MM.1S (cell line): ENCODE results near the gene SH3GL3.

Experiments used
- DNase-seq: peaks from one replicate; pipeline ENCODE4 v3.0.0-alpha.2; 2015
- H2AFZ ChIP-seq: fragments of 300-600 bp; sonication (generic); 2 replicates; pipeline ENCODE4 v1.6.0; 2016; ENCODE audit warnings: antibody characterized with exemption, low read length
- H3F3A ChIP-seq: fragments of 300-600 bp; sonication (generic); 2 replicates; pipeline ENCODE4 v1.6.1; 2016; ENCODE audit warnings: mild to moderate bottlenecking, antibody characterized with exemption, low read length, moderate library complexity, mixed read lengths; ENCODE audit not compliant: insufficient read depth
- H3K27ac ChIP-seq: fragments of 300-600 bp; sonication (generic); 2 replicates; pipeline ENCODE4 v1.5.1; 2016; ENCODE audit warnings: mild to moderate bottlenecking, low read length
- H3K27me3 ChIP-seq: fragments of 300-600 bp; sonication (generic); replicated peaks from 2 replicates; pipeline ENCODE4 v1.6.0; 2016; ENCODE audit warnings: low read length; ENCODE audit not compliant: insufficient read depth
- H3K36me3 ChIP-seq: fragments of 300-600 bp; sonication (generic); replicated peaks from 2 replicates; pipeline ENCODE4 v1.6.1; 2016; ENCODE audit warnings: mild to moderate bottlenecking, low read length, mixed read lengths; ENCODE audit not compliant: insufficient read depth
- H3K4me1 ChIP-seq: fragments of 300-600 bp; sonication (generic); 2 replicates; pipeline ENCODE4 v1.6.1; 2016; ENCODE audit warnings: low read length, mixed read lengths
- H3K4me2 ChIP-seq: fragments of 300-600 bp; sonication (generic); 2 replicates; pipeline ENCODE4 v1.6.0; 2016; ENCODE audit warnings: low read depth, low read length
- H3K4me3 ChIP-seq: fragments of 300-600 bp; sonication (generic); 2 replicates; pipeline ENCODE4 v1.5.1; 2016; ENCODE audit warnings: low read length, mixed read lengths
- H3K79me2 ChIP-seq: fragments of 300-600 bp; sonication (generic); 2 replicates; pipeline ENCODE4 v1.6.1; 2016; ENCODE audit warnings: mixed run types, low read length, mixed read lengths
- H3K9ac ChIP-seq: fragments of 300-600 bp; sonication (generic); 2 replicates; pipeline ENCODE4 v1.6.1; 2016; ENCODE audit warnings: low read length, mixed read lengths
- H3K9me2 ChIP-seq: fragments of 300-600 bp; sonication (generic); replicated peaks from 2 replicates; pipeline ENCODE4 v1.6.1; 2016; ENCODE audit warnings: mild to moderate bottlenecking, low read length, mixed read lengths; ENCODE audit not compliant: insufficient read depth
- H3K9me3 ChIP-seq: fragments of 300-600 bp; sonication (generic); replicated peaks from 2 replicates; pipeline ENCODE4 v1.6.1; 2016; ENCODE audit warnings: mild to moderate bottlenecking, low read length, mixed read lengths; ENCODE audit not compliant: insufficient read depth
- H4K20me1 ChIP-seq: fragments of 300-600 bp; sonication (generic); 2 replicates; pipeline ENCODE4 v1.6.1; 2016; ENCODE audit warnings: mild to moderate bottlenecking, low read length, moderate library complexity, mixed read lengths; ENCODE audit not compliant: insufficient read depth
- CTCF ChIP-seq: fragments of 300-600 bp; sonication (generic); IDR thresholded peaks from 2 replicates; pipeline ENCODE4 v1.5.1; 2016; ENCODE audit warnings: antibody characterized with exemption, low read length, mixed read lengths
- EZH2 ChIP-seq: fragments of 300-600 bp; sonication (generic); optimal IDR thresholded peaks from 2 replicates; pipeline ENCODE3; 2017; ENCODE audit warnings: low read depth, mild to moderate bottlenecking, antibody characterized with exemption, low read length, mixed read lengths
- EZH2phosphoT487 ChIP-seq: fragments of 300-600 bp; sonication (generic); IDR thresholded peaks from 2 replicates; pipeline ENCODE4 v1.6.1; 2018; ENCODE audit warnings: antibody characterized with exemption, low read length

SH3GL3 gene

DNA sequence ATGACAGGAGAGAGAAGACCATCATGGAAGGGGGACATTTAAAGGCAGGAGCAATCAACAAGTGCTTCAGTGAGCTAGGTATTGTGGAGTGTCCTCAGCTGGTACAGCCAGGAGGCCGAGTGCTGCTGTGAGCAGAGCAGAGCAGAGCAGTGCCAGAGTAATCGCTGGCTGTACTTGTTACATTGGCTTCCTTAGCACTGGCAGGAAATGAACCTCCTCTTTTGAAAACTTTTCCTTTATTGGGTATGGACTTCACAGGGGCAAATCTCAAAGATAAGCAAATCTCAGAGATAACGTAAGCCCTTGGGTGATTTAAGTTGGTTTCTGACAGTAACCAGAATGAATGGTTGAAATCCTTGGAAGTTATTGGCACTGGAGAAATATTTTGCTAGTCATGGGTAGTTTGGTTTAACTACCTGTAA lies 2.1 kb downstream of the SH3GL3 start:
- no peaks in the 10 kb centered on the region for H3F3A ChIP-seq
- DNase-seq, result no peak
- TF ChIP-seq CTCF (no peak), EZH2phosphoT487 (no peak), EZH2 (no peak)

GRCh38 chr15:83449937-83450506 lies 2.9 kb downstream of the SH3GL3 start:
- no peak overlapping the region for H2AFZ ChIP-seq

More for the DNA sequence above, 2.1 kb downstream of the SH3GL3 start:
- no peaks in the 10 kb centered on the region for H4K20me1 ChIP-seq
- no peak overlapping the region for H3K9ac ChIP-seq
- no peak overlapping the region for H2AFZ ChIP-seq
- no peaks in the 10 kb centered on the region for H3K79me2 ChIP-seq
- H3K27ac ChIP-seq, result no peak overlapping the region
- H3K4me3 ChIP-seq, result no peak overlapping the region
- H3K9me2 ChIP-seq, result no peaks in the 10 kb centered on the region
- H3K27me3 ChIP-seq, result no peaks in the 10 kb centered on the region
- H3K4me1 ChIP-seq, result no peaks in the 10 kb centered on the region
- no peak overlapping the region for H3K4me2 ChIP-seq
- H3K36me3 ChIP-seq, result no peaks in the 10 kb centered on the region
- H3K9me3 ChIP-seq, result no peaks in the 10 kb centered on the region

DNA sequence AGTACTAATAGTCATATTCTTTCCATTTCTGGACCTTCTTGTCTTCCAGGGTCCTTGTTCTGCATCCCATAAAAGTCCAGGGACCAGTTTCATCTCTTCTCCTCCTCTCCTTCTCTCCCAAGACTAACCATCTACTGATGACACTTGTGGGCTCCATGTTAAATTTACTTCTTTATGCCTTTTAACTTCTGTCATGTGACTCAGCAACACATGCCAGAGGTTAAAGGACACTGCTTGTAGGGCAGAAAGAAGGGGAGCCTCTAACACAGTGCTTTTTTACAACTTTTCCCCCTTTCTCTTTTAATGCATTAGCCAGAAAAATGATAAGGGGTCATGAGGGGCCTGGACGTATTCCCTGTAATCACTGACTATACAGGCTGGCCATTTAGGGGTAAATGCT lies 10.0 kb downstream of the SH3GL3 start:
- Histone ChIP-seq H3K9me2 (no peaks in the 10 kb centered on the region), H3K9me3 (no peaks in the 10 kb centered on the region), H3K4me1 (no peaks in the 10 kb centered on the region), H3K36me3 (no peaks in the 10 kb centered on the region), H3K4me2 (no peak overlapping the region), H4K20me1 (no peaks in the 10 kb centered on the region), H3K4me3 (no peak overlapping the region), H3K27ac (no peak overlapping the region), H3K79me2 (no peaks in the 10 kb centered on the region), H3F3A (no peaks in the 10 kb centered on the region), H3K27me3 (no peaks in the 10 kb centered on the region), H2AFZ (no peak overlapping the region), H3K9ac (no peak overlapping the region)
- DNase-seq, result no peak
- TF ChIP-seq EZH2phosphoT487, result no peak
- no peak for TF ChIP-seq EZH2

More at GRCh38 chr15:83449937-83450506, 2.9 kb downstream of the SH3GL3 start:
- H3K27me3 ChIP-seq, result no peaks in the 10 kb centered on the region
- no peaks in the 10 kb centered on the region for H3F3A ChIP-seq
- DNase-seq, result no peak
- no peak overlapping the region for H3K4me3 ChIP-seq
- H3K4me2 ChIP-seq, result no peak overlapping the region
- H3K9ac ChIP-seq, result no peak overlapping the region
- no peaks in the 10 kb centered on the region for H3K4me1 ChIP-seq
- H4K20me1 ChIP-seq, result no peaks in the 10 kb centered on the region
- no peak overlapping the region for H3K27ac ChIP-seq
- H3K79me2 ChIP-seq, result no peaks in the 10 kb centered on the region
- H3K9me2 ChIP-seq, result no peaks in the 10 kb centered on the region
- H3K9me3 ChIP-seq, result no peaks in the 10 kb centered on the region
- H3K36me3 ChIP-seq, result no peaks in the 10 kb centered on the region
- TF ChIP-seq CTCF (no peak), EZH2 (no peak), EZH2phosphoT487 (no peak)

DNA sequence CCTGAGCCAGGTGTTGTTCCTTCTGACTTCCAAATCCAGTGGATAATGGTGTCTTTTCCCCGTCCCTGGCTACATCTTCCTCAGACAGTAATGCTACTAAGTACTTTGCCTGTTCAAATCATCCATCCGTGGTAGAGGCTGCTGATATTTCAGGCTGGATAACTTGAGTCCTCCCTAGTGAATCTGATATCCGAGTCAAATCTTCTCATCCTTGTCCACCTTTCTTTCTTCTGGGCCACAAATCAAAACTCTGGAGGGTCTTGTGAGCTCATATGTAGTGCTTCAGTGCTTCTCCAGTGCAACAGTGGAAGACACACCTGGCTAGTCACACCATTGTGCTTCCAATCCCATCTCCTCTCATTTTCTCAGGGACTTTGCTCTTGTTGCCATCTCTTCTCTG lies 11.2 kb downstream of the SH3GL3 start:
- Histone ChIP-seq H3K9ac (no peak overlapping the region), H4K20me1 (no peaks in the 10 kb centered on the region), H3K9me2 (no peaks in the 10 kb centered on the region), H3K79me2 (no peaks in the 10 kb centered on the region), H3K4me2 (no peak overlapping the region), H3K4me3 (no peak overlapping the region), H3K4me1 (no peaks in the 10 kb centered on the region), H3K9me3 (no peaks in the 10 kb centered on the region), H2AFZ (no peak overlapping the region), H3K36me3 (no peaks in the 10 kb centered on the region), H3F3A (no peaks in the 10 kb centered on the region), H3K27ac (no peak overlapping the region), H3K27me3 (no peaks in the 10 kb centered on the region)
- TF ChIP-seq CTCF (no peak), EZH2phosphoT487 (no peak)
- DNase-seq, result no peak
